WERI-Rb-1 (cell line): ENCODE results near the gene MAGEB3.
"Not testable (repeated sequence)": the region's sequence is repeated elsewhere in the genome, so short reads cannot be mapped to it uniquely, and the experiment has no call there.

Experiments used
- DNase-seq: peaks from one replicate; pipeline ENCODE4 v3.0.0-alpha.2; 2020
- H3K27ac ChIP-seq: fragments of 250-450 bp; sonication (Bioruptor Pico); 2 replicates; pipeline ENCODE4 v1.5.1; 2020; ENCODE audit warnings: mild to moderate bottlenecking, moderate library complexity
- H3K27me3 ChIP-seq: fragments of 250-450 bp; sonication (Bioruptor Pico); 2 replicates; pipeline ENCODE4 v1.5.1; 2021; ENCODE audit warnings: mild to moderate bottlenecking, low read depth, moderate library complexity; ENCODE audit not compliant: insufficient read depth, severe bottlenecking
- H3K36me3 ChIP-seq: fragments of 250-450 bp; sonication (Bioruptor Pico); 2 replicates; pipeline ENCODE4 v1.5.1; 2020; ENCODE audit warnings: mild to moderate bottlenecking, moderate library complexity
- H3K4me3 ChIP-seq: 2 replicates; pipeline ENCODE4 v1.5.1; 2011; ENCODE audit warnings: low read depth, mild to moderate bottlenecking, control low read depth, low read length
- H3K9me3 ChIP-seq: fragments of 250-450 bp; sonication (Bioruptor Pico); 2 replicates; pipeline ENCODE4 v1.5.1; 2021; ENCODE audit warnings: mild to moderate bottlenecking, moderate library complexity; ENCODE audit not compliant: severe bottlenecking
- TF ChIP-seq, protein P1 (sequence below): IDR thresholded peaks from 2 replicates; pipeline ENCODE4 v1.5.1; 2011; ENCODE audit warnings: low read depth, mild to moderate bottlenecking, control low read depth, inconsistent platforms, low read length

The MAGEB3 gene, protein sequence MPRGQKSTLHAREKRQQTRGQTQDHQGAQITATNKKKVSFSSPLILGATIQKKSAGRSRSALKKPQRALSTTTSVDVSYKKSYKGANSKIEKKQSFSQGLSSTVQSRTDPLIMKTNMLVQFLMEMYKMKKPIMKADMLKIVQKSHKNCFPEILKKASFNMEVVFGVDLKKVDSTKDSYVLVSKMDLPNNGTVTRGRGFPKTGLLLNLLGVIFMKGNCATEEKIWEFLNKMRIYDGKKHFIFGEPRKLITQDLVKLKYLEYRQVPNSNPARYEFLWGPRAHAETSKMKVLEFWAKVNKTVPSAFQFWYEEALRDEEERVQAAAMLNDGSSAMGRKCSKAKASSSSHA

DNA sequence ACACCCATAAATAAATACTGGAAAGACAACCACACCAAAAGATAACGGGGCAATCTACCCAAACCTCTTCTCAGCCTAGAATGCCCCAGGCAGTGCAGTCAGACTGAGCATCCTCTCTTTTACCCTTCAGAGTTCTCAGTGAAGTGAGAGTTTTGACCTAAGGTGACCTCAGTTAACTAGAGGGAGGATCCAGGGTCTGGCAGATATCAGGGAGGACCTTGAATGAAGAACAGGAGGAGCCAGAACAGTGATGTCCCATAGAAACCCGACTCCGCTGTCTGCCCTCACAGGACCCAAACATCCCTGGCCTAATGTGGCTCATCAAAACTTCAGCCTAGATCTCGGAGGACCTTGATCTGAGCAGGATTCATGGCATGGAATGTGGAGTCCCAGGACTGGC is at the start of gene MAGEB3:
TSS of gene MAGEB3 (plus strand) at position 263 of the 400 bp plus-strand sequence. CDS start 5,268 bp downstream, outside the sequence.
- H3K9me3 ChIP-seq: no peaks in the 10 kb centered on the region
- no peak for DNase-seq
- TF ChIP-seq, protein P1, sequence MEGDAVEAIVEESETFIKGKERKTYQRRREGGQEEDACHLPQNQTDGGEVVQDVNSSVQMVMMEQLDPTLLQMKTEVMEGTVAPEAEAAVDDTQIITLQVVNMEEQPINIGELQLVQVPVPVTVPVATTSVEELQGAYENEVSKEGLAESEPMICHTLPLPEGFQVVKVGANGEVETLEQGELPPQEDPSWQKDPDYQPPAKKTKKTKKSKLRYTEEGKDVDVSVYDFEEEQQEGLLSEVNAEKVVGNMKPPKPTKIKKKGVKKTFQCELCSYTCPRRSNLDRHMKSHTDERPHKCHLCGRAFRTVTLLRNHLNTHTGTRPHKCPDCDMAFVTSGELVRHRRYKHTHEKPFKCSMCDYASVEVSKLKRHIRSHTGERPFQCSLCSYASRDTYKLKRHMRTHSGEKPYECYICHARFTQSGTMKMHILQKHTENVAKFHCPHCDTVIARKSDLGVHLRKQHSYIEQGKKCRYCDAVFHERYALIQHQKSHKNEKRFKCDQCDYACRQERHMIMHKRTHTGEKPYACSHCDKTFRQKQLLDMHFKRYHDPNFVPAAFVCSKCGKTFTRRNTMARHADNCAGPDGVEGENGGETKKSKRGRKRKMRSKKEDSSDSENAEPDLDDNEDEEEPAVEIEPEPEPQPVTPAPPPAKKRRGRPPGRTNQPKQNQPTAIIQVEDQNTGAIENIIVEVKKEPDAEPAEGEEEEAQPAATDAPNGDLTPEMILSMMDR: no peak

DNA sequence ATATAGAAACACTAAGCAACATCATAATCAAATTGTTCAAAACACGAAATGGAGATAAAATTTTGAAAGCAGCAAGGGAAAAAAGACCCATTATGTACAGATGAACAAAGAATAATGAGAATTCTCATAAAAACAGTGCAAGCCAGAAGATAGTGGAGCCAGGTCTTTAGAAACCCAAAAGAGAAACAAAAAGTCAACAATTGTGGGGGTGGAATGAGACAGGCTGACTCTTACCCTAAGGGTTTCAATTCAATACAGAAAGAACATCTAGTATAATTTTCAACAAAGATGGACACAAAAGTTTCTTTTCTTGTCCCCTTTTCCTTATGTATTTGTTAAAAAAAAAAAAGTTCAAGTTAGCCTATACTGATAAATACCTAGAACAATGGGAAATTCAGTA is 49.1 kb upstream of the MAGEB3 start:
- H3K9me3 ChIP-seq: no peaks in the 10 kb centered on the region
- no peak overlapping the region for H3K27ac ChIP-seq
- TF ChIP-seq, protein P1: no peak
- no peak for DNase-seq
- H3K4me3 ChIP-seq: no peak overlapping the region
- peaks cover 17% of the 10 kb centered on the region for H3K27me3 ChIP-seq
- H3K36me3 ChIP-seq: no peaks in the 10 kb centered on the region

More for the DNA sequence above, at the start of gene MAGEB3:
- H3K27ac ChIP-seq: no peak within 1 kb of the TSS
- H3K27me3 ChIP-seq: peaks cover 6% of the 10 kb centered on the region
- no peaks in the 10 kb centered on the region for H3K36me3 ChIP-seq
- H3K4me3 ChIP-seq: no peak within 1 kb of the TSS

DNA sequence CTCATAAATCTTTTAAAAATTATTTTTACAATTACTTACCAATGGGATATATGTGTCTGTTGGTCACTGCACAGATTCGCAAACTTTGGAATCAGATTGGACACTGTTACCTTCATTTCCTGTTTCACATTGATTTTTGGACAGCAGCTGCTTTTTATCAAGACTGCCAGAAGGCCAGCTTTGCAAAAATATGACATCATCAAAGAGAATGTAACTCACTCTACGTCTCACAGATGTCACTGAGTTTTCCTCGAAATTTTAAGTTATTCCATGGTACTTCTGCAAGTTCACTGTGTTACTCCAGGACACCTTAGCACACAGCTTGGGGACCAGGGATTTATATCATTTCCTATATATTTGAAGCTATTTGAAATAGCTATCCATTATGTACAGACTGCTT is 46.9 kb upstream of the MAGEB3 start:
- Histone ChIP-seq H3K27ac (no peak overlapping the region), H3K36me3 (no peaks in the 10 kb centered on the region), H3K9me3 (no peaks in the 10 kb centered on the region), H3K27me3 (peaks cover 17% of the 10 kb centered on the region), H3K4me3 (no peak overlapping the region)
- no peak for DNase-seq
- TF ChIP-seq, protein P1: no peak

DNA sequence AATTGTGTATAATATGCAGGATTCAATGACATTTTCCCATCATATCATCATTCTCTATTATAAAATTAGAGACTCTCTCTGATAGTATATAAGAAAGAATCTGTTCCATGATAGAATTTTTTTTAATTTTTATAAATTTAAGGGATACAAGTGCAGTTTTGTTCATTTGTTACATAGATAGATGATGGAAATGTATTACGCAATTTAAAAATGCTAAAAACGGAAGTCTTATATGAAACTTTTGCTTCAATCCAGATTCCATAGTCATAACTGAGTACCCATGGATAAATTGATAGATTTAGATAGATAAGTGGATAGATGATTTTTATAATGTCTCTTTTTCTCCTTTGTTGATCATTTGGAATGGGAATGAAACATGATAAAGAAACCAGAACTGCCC is 40.0 kb upstream of the MAGEB3 start:
- TF ChIP-seq, protein P1: no peak
- H3K27ac ChIP-seq: no peak overlapping the region
- H3K9me3 ChIP-seq: no peaks in the 10 kb centered on the region
- no peaks in the 10 kb centered on the region for H3K36me3 ChIP-seq
- no peak for DNase-seq
- H3K27me3 ChIP-seq: peaks cover 5% of the 10 kb centered on the region
- no peak overlapping the region for H3K4me3 ChIP-seq

DNA sequence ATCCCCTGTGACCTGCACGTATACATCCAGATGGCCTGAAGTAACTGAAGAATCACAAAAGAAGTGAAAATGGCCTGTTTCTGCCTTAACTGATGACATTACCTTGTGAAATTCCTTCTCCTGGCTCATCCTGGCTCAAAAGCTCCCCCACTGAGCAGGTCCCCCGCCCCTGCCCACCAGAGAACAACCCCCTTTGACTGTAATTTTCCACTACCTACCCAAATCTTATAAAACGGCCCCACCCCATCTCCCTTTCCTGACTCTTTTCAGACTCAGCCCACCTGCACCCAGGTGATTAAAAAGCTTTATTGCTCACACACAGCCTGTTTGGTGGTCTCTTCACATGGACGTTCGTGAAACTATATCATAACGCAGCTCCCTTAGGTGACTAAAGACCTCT is 36.5 kb upstream of the MAGEB3 start:
- H3K27me3 ChIP-seq, H3K36me3 ChIP-seq: not testable (repeated sequence)

DNA sequence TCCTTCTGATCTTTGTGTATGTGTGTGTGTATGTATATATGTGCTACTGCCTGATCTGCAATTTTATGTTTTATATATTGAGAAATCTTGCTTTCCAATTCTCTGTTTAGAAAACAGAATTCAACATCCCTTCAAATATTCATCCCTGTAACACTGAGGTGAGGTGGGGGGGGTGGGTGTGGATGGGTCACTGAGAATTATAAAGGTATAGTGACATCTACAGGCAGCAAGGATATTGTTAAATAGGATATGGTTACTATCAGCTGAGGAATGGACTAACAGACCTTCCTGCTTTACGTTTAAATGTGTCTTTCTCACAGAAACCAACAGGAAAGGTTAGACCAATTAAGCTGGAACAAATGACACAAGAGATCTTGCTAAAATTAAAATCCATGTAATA is 34.1 kb upstream of the MAGEB3 start:
- TF ChIP-seq, protein P1: no peak
- DNase-seq: no peak
- Histone ChIP-seq H3K36me3 (no peaks in the 10 kb centered on the region), H3K9me3 (no peaks in the 10 kb centered on the region), H3K4me3 (no peak overlapping the region), H3K27ac (no peak overlapping the region), H3K27me3 (peaks cover 12% of the 10 kb centered on the region)

More for the DNA sequence above, 36.5 kb upstream of the MAGEB3 start:
- not testable (repeated sequence) for H3K9me3 ChIP-seq, DNase-seq, H3K27ac ChIP-seq, H3K4me3 ChIP-seq
